ENCODE results near the gene PRADC1.

Gene PRADC1

DNA sequence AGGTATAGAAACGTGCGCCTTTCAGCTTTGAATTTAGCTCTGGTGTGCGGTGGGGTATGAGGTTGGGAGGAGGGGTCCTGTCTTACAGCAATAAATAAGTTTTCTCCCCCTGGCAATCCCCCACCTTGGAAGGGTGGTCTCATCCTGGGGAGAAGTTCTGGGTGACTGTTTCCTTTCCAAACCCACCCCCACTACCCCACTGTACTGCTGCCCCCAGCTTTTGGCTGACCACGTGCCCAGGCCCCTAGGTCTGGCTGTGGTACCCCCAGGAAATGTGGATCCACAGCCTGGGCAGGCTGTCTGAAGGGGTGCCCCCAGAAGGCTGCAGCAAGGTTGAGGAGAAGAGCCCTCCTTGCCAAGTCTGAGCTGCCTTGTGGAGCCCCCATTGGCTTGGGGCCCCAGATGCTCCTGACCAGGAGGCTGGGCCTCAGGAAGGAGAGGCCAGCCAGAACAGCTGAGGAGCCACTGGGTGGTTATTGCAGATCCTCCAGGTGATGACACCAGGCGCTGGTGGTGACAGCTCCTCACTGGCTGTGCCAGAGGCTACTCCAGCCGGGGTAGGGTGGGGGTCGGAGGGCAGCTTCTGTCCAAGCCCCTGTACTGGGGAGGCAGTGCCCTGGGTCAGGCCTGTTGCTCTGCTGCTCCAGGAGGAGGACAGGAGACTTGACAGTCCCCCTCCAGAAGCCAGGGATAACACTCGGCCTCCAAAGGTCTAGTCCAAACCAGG lies 25.3 kb upstream of the PRADC1 start:
- DNase-seq = no peak

DNA sequence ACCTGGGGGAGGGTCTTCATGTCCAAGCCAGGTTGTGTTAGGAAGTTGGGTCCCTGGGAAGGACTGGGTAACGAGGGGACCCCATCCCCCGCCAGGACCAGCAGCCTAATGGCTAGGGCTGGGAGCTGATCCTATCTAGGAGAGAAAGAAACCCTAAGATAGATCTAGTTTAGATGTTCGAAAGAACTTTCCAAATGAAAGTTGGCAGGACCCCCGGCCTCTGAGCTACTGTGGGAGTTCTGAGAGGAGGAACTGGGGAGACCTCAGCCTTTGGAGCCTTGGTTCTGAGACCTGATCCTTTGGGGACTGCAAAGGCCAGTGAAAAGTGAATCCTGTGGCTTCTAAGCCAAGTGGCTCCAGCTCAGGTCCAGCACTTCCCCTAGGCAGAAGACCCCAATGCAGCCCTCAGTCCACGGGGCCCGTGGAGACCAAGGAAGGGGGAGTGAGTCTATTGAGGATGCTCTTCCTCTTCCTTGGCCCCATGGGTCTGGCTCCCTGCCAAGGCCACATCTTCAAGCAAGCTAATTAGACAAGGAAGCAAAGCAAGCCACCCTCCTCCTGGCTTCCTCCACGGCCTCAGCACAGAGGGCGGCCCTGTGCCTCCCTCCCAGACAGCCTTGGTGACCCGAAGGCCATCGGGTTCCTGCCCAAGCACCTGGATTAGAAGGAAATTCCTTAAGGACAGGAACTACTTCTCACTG lies 24.5 kb upstream of the PRADC1 start:
- DNase-seq = no peak

DNA sequence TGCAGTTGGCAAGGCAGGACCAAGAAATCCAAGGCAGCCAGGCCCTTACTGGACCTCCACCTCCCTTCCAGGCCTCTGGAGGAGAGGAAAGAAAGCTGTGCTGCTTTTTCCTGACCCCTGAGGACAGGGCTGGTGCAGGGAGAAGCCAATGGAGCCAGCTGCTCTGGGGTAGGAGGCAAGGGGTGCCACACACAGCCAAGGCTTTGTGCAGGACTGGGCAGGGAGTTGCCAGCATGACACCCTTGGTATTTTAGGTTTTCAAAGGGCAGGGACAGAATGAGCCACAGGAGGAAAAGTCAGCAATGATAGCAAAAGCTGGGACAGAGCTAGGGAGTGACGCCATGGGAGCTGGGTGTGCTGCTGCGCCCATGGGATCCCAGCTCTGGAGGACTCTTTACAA lies 24.0 kb upstream of the PRADC1 start:
- DNase-seq = no peak

DNA sequence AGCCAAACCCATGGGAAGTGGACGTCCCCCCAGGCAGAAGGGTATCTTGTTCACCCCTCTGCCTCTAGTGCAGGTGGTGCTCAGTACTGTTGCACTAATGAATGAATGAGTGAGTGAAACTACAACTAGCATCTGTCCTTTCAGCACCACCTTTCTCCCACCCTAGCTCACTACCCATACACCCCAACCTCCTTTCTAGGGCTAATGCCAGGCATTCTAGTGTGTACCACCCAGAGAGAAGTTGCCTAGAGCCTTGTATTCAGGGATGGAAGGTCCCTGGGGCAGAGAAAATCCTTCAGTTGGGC lies 23.5 kb upstream of the PRADC1 start:
- DNase-seq = no peak

DNA sequence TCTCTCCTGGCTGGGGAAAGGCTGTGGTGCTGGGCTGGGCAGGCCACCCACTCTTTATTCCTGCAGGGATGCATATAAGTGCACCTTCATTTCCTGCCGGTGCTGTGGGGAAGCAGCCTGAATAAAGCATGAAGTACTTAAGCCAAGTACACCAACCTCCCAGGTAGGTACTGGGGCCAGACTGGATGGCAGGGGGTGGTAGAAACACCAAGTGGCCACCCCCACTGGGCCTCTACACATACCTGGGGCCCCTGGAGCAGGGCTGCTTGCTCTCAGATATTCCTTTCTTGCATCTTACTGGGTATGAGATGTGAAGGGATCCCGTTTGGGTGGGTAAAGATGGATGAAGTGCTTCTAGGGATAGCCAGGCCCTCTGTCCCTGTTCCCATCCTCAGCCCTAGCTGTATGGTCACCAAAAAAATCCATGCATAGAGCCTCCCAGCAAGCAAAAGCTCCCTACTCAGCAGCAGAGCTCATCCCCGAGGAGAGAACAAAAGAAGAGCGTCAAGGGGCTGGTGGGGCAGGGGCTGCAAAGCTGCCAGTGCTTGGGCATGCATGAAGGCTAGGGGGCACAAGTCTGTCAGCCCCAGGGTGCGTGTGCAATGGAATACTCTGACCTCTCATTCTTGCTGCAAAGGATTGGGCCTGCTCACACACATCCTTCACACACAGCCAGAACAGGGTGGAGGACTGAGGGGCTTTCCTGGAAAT lies 23.0 kb upstream of the PRADC1 start:
- DNase-seq = no peak

DNA sequence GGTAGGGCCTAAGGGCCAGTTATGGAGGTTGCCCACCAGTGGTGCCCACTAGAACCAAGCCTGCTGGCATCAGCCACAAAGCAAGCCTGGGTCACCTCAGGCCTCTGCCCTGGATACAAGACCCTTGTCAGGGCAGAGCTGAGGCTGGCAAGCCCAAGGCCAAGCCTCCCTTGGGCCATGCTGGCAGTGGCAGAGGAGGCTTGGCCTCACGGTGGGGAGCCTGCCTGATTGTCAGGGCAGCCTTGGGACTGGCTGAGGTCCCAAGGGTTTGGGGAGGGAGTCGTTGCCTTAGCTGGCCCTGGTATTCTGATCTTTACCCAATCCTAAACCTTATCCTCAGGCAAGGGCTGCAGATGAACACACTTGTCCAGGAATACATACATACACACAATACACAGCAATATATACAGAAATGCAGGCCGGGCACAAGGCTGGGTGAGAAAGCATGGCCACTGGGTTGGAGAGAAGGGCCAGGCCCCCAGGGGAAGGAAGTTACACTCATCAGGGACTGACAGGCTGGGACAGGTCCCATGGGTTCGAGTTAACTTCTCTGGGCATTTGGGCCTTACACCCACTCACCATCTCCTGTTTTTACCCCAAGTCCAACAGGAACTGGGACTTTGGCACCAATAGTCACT lies 22.1 kb upstream of the PRADC1 start:
- no peak for DNase-seq

DNA sequence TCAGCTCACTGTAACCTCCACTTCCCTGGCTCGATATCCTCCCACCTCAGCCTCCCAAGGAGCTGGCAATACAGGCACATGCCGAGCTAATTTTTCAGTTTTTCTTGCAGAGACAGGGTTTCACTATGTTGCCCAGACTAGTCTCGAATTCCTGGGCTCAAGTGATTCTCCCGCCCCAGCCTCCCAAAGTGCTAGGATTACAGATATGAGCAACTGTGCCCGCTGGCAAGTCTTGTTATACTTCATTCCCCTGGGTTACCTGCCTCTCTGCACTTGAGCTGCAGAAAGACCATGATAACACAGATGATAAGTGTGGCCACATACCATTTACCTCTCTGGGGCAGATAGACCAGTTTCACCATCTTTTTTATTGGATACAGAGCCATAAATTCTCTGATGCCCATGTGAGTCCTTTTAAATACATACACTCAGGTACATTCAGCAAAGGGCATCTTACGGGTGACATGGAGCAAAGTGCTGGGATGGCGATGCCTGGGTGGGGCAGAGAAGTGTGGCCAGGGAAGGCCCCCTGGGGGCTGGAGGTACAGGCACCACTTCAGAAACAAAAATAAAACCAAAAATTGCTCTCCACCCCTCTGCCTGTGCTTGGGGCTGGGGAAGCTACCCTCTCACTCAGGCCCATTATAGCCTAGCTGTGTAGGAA lies 21.4 kb upstream of the PRADC1 start:
- DNase-seq = no peak

DNA sequence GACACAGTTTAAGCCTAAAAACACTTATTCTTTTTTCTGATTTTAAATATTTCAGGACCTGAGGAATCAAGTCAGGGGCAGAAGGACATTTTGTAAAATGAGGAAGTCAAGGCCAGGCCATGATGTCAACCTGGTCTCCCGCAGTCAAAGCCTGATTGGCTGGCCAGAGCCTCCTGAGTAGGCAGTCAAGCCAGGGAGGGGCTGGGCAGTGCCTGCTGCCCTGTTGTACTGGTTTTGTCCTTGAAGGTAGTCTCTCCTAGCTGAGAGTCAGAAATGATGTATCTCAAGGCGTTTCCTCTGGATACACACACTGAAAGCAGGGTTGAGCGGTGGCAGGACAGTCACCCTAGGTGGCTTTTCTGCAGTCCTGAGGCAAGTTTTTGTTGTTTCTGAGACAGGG lies 20.9 kb upstream of the PRADC1 start:
- no peak for DNase-seq

DNA sequence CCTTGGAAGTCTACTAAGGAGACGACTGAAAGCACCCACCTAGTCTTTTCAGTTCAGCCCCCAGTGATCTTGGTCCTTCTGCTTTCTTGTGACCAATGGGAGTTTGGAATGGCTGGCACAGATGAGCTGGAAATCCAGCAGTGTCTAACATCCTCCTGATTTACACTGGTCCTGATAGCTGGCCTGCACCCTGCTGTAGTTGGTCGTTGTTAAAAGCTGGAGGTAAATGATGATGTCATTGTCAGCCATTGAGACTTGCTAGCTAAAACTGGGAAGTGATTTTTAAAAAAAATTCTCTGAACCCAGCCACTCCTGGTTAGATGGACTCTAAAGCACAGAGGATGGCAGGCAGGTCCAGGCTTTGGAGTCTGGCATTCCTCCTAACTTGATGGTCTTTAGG lies 20.4 kb upstream of the PRADC1 start:
- no peak for DNase-seq

DNA sequence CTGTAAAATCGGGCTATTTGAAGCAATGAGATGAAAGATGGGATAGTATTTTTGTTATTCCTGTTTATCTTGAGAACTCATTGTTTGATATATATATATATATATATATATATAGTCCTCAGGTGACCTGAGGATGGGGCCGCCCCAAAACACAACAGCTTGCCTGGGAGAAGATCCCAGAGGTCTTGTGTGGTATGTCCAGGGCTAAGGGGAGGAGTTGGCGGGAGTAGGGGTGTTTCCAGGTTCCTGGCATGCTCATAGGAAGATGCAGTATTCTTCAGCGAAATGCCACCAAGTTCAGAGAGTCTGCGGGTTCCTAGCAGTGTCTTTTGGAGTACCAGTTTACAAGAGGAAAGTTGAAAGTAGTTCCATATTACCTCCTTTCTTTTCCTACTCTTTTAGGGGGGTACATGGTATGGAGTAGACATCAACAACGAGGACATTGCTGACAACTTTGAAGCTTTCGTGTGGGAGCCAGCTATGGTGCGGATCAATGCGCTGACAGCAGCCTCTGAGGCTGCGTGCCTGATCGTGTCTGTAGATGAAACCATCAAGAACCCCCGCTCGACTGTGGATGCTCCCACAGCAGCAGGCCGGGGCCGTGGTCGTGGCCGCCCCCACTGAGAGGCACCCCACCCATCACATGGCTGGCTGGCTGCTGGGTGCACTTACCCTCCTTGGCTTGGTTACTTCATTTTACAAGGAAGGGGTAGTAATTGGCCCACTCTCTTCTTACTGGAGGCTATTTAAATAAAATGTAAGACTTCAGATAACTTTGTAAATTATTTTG lies 19.4 kb upstream of the PRADC1 start:
- no peak for DNase-seq

DNA sequence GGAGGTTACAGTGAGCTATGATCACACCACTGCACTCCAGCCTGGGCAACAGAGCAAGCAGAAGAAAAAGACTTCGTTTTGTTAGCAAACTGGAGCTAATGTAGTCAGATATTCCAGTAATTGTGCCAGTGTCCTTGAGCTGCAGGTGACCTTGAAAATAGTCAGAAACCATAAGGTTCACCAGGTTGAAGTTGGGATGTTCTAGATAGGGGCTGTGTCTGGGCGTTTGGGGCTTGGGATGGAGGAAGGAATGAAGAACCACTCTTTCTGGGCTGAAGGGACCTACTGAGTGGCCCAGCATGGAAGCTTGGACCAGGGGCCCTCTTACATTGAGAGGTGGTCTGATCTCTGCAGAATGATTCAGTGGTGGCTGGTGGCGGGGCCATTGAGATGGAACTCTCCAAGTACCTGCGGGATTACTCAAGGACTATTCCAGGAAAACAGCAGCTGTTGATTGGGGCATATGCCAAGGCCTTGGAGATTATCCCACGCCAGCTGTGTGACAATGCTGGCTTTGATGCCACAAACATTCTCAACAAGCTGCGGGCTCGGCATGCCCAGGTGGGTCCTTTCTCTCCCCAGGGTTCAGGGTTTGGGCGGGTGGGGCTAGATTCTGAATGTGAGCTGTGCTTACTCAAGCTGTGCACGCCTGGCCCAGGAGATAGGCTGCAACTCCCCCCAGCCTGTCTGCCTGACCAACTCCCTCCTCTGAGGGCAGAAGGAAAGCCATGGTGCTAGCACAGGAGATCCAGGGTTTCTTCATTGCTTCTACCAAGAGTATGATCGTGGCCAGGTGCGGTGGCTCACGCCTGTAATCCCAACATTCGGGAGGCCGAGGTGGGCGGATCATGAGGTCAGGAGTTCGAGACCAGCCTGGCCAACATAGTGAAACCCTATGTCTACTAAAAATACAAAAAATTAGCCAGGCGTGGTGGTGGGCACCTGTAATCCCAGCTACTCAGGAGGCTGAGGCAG lies 18.1 kb upstream of the PRADC1 start:
- DNase-seq = peak; percentile 90 to 97

DNA sequence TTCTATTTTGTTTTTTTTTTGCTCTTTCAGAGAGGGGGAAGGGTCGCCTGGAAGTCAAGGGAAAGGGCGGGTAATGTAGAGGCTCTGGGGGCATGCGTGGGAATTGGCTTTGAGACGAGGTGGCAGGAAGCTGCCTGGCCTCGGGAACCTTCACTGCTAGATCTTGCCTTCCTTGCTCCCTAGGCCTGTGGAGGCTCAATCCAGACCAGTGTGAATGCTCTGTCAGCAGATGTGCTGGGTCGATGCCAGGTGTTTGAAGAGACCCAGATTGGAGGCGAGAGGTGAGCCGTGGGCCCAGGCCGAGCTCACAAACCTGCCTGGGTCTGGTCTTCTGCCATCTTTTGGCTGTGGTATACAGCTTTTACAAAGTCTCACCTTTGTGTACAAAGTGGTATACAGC lies 16.6 kb upstream of the PRADC1 start:
- DNase-seq = peak in 1 of 2 experiments; percentile 32

DNA sequence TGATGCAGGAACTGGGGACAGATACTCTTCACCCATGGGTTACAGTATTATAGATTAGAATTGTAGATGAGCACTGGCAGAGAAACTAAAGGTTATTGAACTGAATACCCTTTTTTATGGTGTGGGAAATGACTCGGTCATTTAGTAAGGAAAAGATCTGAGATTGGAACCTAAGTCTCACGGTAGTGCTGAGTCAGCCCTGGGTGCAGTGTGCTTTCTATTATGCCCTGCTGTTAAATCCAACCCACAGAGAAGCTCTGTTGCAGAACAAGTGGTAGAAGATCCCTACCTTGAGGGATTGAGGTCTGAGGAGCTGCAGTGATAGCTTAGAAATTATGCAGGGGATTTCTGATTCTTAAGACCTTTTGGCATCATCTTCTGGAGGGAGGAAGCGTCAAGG lies 13.8 kb upstream of the PRADC1 start:
- no peak for DNase-seq

DNA sequence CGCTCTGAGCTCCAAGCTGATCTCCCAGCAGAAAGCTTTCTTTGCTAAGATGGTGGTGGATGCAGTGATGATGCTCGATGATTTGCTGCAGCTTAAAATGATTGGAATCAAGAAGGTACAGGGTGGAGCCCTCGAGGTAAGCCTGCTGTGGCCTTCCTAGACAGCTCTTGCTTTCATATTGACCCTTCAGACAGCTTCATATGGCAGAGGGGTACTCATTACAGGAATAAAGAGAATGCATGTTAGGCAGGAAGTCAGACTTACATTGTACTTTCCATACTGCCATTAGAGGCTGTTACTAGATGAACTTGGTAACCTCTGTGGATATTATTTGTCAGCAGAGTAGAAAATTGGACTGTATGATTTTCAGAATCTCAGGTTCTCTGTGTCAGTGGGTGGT lies 11.5 kb upstream of the PRADC1 start:
- DNase-seq = no peak

DNA sequence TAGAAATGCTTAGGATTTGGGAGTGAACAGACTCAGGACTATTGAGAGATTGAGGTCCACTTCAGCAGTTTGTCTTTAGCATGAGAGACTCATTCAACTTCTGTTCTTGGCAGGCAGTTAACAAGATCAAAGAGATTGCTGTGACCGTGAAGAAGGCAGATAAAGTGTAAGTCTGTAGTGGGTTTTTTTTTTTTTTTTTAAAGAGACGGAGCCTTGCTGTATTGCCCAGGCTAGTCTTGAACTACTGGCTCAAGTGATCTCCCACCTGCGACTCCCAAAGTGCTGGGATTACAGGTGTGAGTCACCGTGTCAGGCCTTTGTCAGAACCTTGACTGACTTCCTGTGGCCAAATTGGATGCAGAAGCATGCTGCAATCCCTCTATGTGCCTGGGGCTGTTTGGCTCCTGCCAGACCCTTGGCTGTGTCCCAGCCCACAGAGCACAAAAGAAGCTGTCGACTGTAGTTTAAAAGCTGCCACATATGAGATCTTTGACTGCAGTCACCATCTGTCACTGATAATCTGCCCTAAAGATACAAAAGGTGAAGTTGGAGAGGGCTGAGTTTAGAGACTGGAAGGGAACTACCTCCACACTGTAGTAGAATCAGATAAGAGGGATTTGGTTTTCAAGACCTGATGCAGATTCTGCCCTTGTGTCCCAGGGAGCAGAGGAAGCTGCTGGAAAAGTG lies 11.0 kb upstream of the PRADC1 start:
- DNase-seq = peak; percentile 64 to 84

DNA sequence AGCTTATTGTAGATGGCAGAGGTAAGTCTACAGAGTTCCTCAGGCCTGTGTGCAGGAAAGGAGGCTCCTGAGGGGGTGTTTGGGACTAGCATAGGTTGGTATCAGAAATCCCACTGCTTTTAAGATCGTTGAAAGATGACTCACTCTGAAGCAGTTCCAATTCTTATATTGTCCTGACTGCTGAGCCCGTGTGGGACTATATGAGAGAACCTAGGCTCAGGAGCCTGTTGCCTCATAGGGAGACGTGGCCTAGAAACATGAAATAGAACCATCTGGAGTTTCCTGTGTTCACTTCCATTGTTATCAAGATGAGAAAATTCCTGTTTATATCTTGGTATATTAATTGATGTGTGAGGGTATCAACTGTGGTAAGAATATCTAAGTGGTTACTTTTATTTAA lies 6.7 kb upstream of the PRADC1 start:
- no peak for DNase-seq

DNA sequence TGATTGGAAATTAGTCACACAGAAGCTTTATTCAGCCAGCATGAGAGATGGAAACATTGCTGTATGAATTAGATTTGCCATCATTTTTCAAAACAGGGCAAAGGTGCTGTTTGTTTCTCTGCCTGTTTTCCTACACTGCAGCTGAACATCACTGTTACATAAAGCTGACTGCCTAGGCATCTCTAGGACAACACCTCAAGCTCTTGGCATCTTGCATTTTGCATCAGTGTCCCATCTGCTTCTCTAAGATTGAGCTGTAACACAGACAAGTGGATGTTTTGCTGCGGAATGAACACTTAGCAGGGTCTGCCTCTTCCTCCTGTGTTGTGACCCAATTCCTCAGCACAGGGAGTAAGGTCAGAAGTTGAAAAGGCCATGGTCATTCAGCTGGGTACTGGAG lies 5.9 kb upstream of the PRADC1 start:
- DNase-seq = no peak

DNA sequence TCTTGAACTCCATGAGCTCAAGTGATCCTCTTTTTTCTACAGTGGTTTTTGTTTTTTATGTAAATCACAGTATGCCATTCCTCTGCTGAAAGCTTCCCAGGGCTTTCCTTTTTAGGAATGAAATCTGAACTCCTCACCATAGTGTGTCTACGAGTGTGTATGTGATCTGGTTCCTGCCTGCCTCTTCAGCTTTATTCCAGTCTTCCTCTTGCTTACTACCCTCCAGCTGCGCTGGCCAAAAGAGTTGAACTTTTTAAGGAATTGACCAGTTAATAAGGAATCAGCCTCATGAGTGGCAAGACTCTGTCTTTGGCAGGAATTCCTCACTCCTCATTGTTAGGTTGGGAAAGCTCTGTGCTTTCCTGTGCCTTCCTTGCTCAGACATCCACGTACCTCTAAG lies 5.1 kb upstream of the PRADC1 start:
- no peak for DNase-seq

DNA sequence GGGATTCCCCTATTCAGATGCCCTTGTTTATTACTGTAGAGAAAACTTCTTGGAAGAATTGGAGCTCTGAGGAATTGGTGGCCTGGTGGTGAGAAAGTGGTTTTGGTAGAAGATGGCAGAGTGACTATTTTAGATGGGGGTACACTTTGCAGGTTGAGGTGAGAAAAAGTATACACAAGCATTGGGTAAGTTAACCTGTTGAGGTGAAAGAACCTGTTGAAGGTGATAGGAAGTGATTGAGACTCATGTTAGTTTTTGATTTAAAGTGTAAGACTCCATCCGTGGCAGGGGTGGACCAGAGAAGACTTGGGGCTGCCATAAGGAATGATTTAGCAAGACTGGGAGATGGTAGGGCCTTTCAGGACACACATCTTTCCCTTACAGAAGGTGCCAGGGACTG lies 4.1 kb upstream of the PRADC1 start:
- no peak for DNase-seq

DNA sequence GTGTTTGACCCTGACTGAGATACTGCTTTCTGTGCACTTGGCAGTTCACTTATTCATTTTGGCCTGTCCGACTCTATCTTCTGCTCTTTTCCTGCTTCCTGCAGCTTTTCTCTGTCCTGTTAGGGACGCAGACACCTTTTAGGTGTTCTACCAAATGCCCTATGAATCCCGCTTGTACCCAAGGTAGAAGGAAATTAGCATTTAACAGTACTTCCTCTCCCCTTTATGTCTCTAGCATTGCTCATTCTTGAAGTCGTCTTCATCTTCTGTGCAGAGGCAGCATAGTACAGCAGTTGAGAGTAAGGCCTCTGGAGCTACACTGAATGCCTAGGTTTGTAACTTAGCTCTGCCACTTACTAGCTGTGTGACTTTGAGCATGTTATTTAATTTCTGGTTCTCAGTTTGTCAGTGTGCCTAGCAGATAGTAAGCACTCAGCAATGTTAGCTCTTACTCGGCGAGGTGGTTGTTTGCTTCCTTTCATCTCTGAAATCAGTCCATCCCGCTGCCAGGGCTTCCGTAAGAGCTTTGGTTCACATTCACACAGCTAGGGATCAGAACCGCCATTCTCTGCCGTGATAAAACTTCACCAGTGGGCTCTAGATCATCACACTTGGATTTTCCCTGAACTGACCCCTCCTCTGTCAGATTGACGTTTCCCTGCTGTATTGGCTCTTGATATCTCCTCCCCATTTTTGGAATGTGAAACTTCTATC lies 2.4 kb upstream of the PRADC1 start:
- no peak for DNase-seq

Data from NCI-H524 (cell line).